ENCODE measurements around the gene PHF10. TPM values are rescaled to one million over a fixed set of nuclear protein-coding genes. Genes with fewer than 3 reads are reported as not detected.

The PHF10 gene
- total and polyA plus RNA-seq, 12 donors = 36.6 to 121 (median 71.8) TPM

DNA sequence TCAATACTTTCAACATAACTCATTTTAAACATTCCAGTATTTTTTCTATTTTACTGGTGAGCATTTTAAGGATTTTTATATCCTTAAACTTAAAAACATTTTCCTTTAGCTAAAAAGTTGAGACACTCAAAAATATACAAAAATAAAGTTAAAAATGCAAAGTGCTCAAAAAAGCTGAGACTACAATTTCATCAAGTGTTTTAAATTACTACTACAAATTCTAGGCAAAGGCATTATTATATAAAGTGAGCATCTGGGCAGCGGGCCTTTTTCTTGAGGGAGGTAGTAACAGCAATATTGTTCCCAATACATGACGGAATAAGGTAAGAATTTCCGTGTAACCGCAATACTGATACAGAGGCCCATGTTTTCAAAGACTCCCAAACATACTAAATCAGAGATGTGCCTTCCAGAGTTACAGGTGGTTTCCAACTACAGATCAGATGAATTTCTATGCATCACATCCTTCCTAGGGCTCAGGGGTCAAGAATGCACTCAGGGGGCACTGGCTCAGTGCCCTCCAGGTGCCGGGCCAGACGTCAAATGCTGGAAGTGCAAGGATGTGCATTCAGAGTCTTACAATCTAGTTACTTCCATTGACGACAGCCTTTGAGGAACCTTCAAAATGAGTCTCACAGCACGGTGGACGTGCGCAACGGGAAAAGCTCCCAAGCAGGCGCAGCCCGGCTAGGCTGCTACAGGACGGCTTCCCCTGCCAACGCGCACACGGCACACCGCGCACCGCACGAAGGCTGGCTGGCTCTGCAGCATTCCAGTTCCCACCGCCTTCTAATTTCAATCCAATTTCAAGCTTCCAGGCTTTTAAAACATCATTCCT lies 1.7 kb downstream of the PHF10 start:
- H3K4me1 ChIP-seq (replicated peaks in 1 of 2) = peaks cover 10 to 45% of the 10 kb centered on the region in 2 donors
- 2 to 4% (median 2%) methylated on average over 18 to 22 of the region's 22 CpGs for WGBS, 4 donors
- peak; percentile 52 to 75 (median 65) for DNase-seq
- TF ChIP-seq, protein P1, sequence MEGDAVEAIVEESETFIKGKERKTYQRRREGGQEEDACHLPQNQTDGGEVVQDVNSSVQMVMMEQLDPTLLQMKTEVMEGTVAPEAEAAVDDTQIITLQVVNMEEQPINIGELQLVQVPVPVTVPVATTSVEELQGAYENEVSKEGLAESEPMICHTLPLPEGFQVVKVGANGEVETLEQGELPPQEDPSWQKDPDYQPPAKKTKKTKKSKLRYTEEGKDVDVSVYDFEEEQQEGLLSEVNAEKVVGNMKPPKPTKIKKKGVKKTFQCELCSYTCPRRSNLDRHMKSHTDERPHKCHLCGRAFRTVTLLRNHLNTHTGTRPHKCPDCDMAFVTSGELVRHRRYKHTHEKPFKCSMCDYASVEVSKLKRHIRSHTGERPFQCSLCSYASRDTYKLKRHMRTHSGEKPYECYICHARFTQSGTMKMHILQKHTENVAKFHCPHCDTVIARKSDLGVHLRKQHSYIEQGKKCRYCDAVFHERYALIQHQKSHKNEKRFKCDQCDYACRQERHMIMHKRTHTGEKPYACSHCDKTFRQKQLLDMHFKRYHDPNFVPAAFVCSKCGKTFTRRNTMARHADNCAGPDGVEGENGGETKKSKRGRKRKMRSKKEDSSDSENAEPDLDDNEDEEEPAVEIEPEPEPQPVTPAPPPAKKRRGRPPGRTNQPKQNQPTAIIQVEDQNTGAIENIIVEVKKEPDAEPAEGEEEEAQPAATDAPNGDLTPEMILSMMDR (IDR thresholded peaks at IDR 0.05) = no peak
- TF ChIP-seq POLR2A (IDR thresholded peaks at IDR 0.05) = peak in 1 of 2 donors; percentile 48
- intact Hi-C loops (cut with DNase I) = no loop called here
- no peaks in the 10 kb centered on the region for H3K9me3 ChIP-seq (replicated peaks in 1 of 3)
- H3K36me3 ChIP-seq (replicated peaks in 1 of 2) = no peaks in the 10 kb centered on the region
- H3K4me3 ChIP-seq = peak overlapping the region; percentile 27 to 83 (median 40)
- no peaks in the 10 kb centered on the region for H3K27me3 ChIP-seq
- peak overlapping the region; percentile 83 to 99 (median 91) for H3K27ac ChIP-seq

DNA sequence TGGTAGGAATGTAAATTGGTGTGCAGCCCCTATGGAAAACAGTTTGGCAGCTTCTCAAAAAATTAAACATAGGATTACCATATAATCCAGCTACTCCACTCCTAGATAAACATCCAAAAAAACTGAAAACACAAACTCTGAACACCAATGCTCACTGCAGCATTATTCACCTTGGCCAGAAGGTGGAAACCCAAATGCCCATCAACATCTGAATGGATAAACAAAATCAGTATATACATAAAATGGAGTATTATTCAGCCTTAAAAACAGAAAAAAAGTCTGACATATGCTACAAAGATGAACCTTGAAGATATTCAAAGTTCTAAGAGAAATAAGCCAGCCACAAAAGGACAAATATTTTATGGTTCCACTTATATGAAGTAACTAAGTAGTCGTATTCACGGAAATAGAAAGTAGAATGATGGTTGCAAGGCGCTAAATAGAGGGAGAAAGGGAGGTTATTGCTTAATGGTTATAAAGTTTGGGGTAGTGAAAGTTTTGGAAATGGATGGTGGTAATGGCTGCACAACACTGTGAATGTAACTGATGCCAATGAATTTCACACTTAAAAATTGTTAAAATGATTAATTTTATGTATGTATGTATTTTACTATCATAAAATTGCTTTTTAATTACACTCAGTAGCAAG lies 4.0 kb downstream of the PHF10 start:
- no peak for DNase-seq
- no peak overlapping the region for H3K27ac ChIP-seq
- H3K9me3 ChIP-seq (replicated peaks in 1 of 3) = no peaks in the 10 kb centered on the region
- 87 to 92% (median 89%) methylated on average over 3 of the region's 3 CpGs for WGBS, 4 donors
- H3K27me3 ChIP-seq = no peaks in the 10 kb centered on the region
- peaks cover 0 to 14% of the 10 kb centered on the region in 2 donors for H3K36me3 ChIP-seq (replicated peaks in 1 of 2)
- TF ChIP-seq, protein P1 (IDR thresholded peaks at IDR 0.05) = peak in 1 of 6 experiments; percentile 11
- TF ChIP-seq POLR2A (IDR thresholded peaks at IDR 0.05) = no peak
- intact Hi-C loops (cut with DNase I) = no loop called here
- H3K4me1 ChIP-seq (replicated peaks in 1 of 2) = peaks cover 10 to 34% of the 10 kb centered on the region in 2 donors
- H3K4me3 ChIP-seq = no peak overlapping the region

DNA sequence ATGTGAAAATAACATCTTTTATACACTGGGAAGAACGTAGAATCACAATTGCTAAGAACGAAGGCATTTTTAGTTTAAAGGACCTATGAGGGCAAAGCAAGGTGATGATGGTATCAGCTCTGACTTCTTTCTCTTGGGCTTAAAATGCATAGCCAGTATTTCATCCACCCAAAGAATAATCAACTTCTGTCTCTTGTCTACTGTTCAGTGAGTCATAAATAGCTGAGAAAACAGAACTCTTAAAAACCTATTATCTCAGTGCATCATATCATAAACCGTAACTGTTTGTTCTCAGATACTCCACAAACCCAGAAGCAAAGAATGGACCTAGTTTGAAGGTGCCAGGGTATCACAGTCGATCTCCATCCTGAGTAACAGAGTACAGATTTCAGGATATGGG lies 5.2 kb downstream of the PHF10 start:
- Histone ChIP-seq H3K4me3 (no peak overlapping the region), H3K4me1 (replicated peaks in 1 of 2) (peaks cover 10 to 32% of the 10 kb centered on the region in 2 donors), H3K9me3 (replicated peaks in 1 of 3) (no peaks in the 10 kb centered on the region), H3K27ac (no peak overlapping the region), H3K27me3 (no peaks in the 10 kb centered on the region), H3K36me3 (replicated peaks in 1 of 2) (peaks cover 0 to 26% of the 10 kb centered on the region in 2 donors)
- TF ChIP-seq, protein P1 (IDR thresholded peaks at IDR 0.05) = no peak
- TF ChIP-seq POLR2A (IDR thresholded peaks at IDR 0.05) = no peak
- 71 to 81% (median 79%) methylated on average over 4 of the region's 4 CpGs for whole genome bisulfite sequencing, 4 donors
- DNase-seq = no peak
- intact Hi-C loops (cut with DNase I) = no loop called here

DNA sequence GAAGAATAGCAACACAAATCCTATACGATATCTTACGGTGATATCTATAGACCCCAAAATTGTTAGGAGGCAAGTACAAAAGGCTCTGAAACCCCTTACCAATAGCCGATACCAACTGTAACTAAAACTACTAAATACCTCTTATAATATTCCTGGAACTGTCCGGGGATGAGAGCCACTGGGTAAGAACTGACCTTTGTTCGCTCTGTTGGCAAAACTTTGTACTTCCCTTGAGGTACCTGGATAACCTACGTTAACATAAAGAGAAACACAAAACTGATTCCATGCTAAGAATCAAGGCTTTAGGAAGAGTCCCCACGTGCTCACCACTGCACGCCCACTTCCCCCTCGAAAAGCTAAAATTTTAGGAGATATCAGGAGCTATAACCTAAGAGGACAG lies 9.7 kb downstream of the PHF10 start:
- Histone ChIP-seq H3K4me3 (no peak overlapping the region), H3K9me3 (replicated peaks in 1 of 3) (no peaks in the 10 kb centered on the region), H3K36me3 (replicated peaks in 1 of 2) (peaks cover 0 to 66% of the 10 kb centered on the region in 2 donors), H3K27ac (no peak overlapping the region), H3K4me1 (replicated peaks in 1 of 2) (peaks cover 0 to 2% of the 10 kb centered on the region in 2 donors), H3K27me3 (no peaks in the 10 kb centered on the region)
- 92 to 96% (median 95%) methylated on average over 9 of the region's 9 CpGs for WGBS, 4 donors
- intact Hi-C loops (cut with DNase I) = no loop called here
- TF ChIP-seq POLR2A (IDR thresholded peaks at IDR 0.05) = no peak
- TF ChIP-seq, protein P1 (IDR thresholded peaks at IDR 0.05) = no peak
- DNase-seq = no peak
